Neural cell (in vitro differentiated cells): Measurements from ENCODE around the gene PGRMC1. TPM values are rescaled to one million over a fixed set of nuclear protein-coding genes. Genes with fewer than 3 reads are reported as not detected.

Experiments
- H2AFZ ChIP-seq: fragments of 200-600, 300-800 bp; sonication (generic), shearing (Covaris generic); 2 replicates; pipeline ENCODE4 v1.6.0; 2014; ENCODE audit warnings: low read depth, mild to moderate bottlenecking, antibody characterized with exemption, low read length, moderate library complexity
- H3F3A ChIP-seq: fragments of 200-600 bp; shearing (Covaris generic); 2 replicates; pipeline ENCODE4 v1.6.1; 2016; ENCODE audit warnings: mild to moderate bottlenecking, moderate library complexity, mixed read lengths, antibody characterized with exemption, low read length; ENCODE audit not compliant: insufficient read depth, poor library complexity, severe bottlenecking
- H3K27ac ChIP-seq: fragments of 200-600, 300-800 bp; sonication (generic), shearing (Covaris generic); 2 replicates; pipeline ENCODE4 v1.5.1; 2014; ENCODE audit warnings: mild to moderate bottlenecking, low read length, moderate library complexity
- H3K27me3 ChIP-seq: fragments of 300-800, 200-600 bp; sonication (generic), shearing (Covaris generic); 2 replicates; pipeline ENCODE4 v1.6.0; 2014; ENCODE audit warnings: mild to moderate bottlenecking, low read depth, low read length, moderate library complexity; ENCODE audit not compliant: insufficient read depth
- H3K36me3 ChIP-seq: fragments of 300-800, 200-600 bp; sonication (generic), shearing (Covaris generic); 2 replicates; pipeline ENCODE4 v1.5.1; 2014; ENCODE audit warnings: mild to moderate bottlenecking, antibody characterized with exemption, low read length, moderate library complexity; ENCODE audit not compliant: insufficient read depth
- H3K4me2 ChIP-seq: fragments of 300-800, 200-600 bp; sonication (generic), shearing (Covaris generic); 2 replicates; pipeline ENCODE4 v1.6.0; 2014; ENCODE audit warnings: mild to moderate bottlenecking, low read length
- H3K4me3 ChIP-seq: fragments of 300-800, 200-600 bp; sonication (generic), shearing (Covaris generic); 2 replicates; pipeline ENCODE4 v1.5.1; 2014; ENCODE audit warnings: mild to moderate bottlenecking, low read length, moderate library complexity
- H3K79me2 ChIP-seq: fragments of 200-600 bp; shearing (Covaris generic); replicated peaks from 2 replicates; pipeline ENCODE4 v1.6.0; 2014; ENCODE audit warnings: mild to moderate bottlenecking, low read length, moderate library complexity; ENCODE audit not compliant: insufficient read depth
- H3K9ac ChIP-seq: fragments of 300-800, 200-600 bp; sonication (generic), shearing (Covaris generic); 2 replicates; pipeline ENCODE4 v1.6.1; 2016; ENCODE audit warnings: mild to moderate bottlenecking, low read length, mixed read lengths
- H3K9me2 ChIP-seq: fragments of 200-600 bp; shearing (Covaris generic); 2 replicates; pipeline ENCODE4 v1.6.1; 2016; ENCODE audit warnings: mild to moderate bottlenecking, low read length, mixed read lengths; ENCODE audit not compliant: insufficient read depth
- H3K9me3 ChIP-seq: fragments of 200-600, 300-800 bp; sonication (generic), shearing (Covaris generic); 2 replicates; pipeline ENCODE4 v1.6.1; 2016; ENCODE audit warnings: mild to moderate bottlenecking, mixed run types, low read length, moderate library complexity, mixed read lengths
- H4K20me1 ChIP-seq: fragments of 200-600 bp; shearing (Covaris generic); 2 replicates; pipeline ENCODE4 v1.6.1; 2016; ENCODE audit warnings: mild to moderate bottlenecking, mixed run types; ENCODE audit not compliant: insufficient read depth
- CTCF ChIP-seq: fragments of 450-650 bp; IDR thresholded peaks from 2 replicates; pipeline ENCODE4 v1.5.1; 2014; ENCODE audit warnings: antibody characterized with exemption, mild to moderate bottlenecking, moderate library complexity; ENCODE audit not compliant: poor library complexity, severe bottlenecking
- EP300 ChIP-seq: fragments of 450-650 bp; conservative IDR thresholded peaks from 2 replicates; pipeline ENCODE4 v1.6.1; 2014; ENCODE audit warnings: antibody characterized with exemption, mild to moderate bottlenecking, moderate library complexity; ENCODE audit not compliant: poor library complexity, severe bottlenecking
- EZH2 ChIP-seq: fragments of 200-600, 300-800 bp; shearing (Covaris generic), sonication (generic); IDR thresholded peaks from 2 replicates; pipeline ENCODE4 v1.6.1; 2014; ENCODE audit warnings: antibody characterized with exemption, low read length, borderline replicate concordance, mild to moderate bottlenecking; ENCODE audit not compliant: insufficient read depth, poor library complexity, severe bottlenecking
- MXI1 ChIP-seq: fragments of 450-650 bp; conservative IDR thresholded peaks from 2 replicates; pipeline ENCODE4 v1.6.1; 2014; ENCODE audit warnings: antibody characterized with exemption, mild to moderate bottlenecking; ENCODE audit not compliant: poor library complexity, severe bottlenecking
- POLR2AphosphoS5 ChIP-seq: IDR thresholded peaks from 2 replicates; pipeline ENCODE4 v1.6.1; 2012
- RAD21 ChIP-seq: fragments of 450-650 bp; conservative IDR thresholded peaks from 2 replicates; pipeline ENCODE4 v1.6.1; 2014; ENCODE audit warnings: antibody characterized with exemption, mild to moderate bottlenecking, moderate library complexity
- REST ChIP-seq: IDR thresholded peaks from 2 replicates; pipeline ENCODE4 v1.6.1; 2012; ENCODE audit warnings: borderline replicate concordance
- SMC3 ChIP-seq: fragments of 450-650 bp; conservative IDR thresholded peaks from 2 replicates; pipeline ENCODE4 v1.6.1; 2014; ENCODE audit warnings: antibody characterized with exemption, mild to moderate bottlenecking, moderate library complexity; ENCODE audit not compliant: poor library complexity
- TAF1 ChIP-seq: IDR thresholded peaks from 2 replicates; pipeline ENCODE4 v1.6.1; 2012; ENCODE audit warnings: low read depth
- polyA plus RNA-seq: library from polyadenylated mRNA; depleted of rRNA; stranded (reverse); fragments of >200 nt; gene quantifications from 2 replicates; pipeline ENCODE4 v1.2.3, GENCODE V29; 2014

The PGRMC1 gene
- polyA plus RNA-seq, 1 donor from 2014 or later = 672 TPM

GRCh38 chrX:119189595-119189994 is 46.5 kb upstream of the PGRMC1 start:
- H3K79me2 ChIP-seq = no peaks in the 10 kb centered on the region
- no peaks in the 10 kb centered on the region for H3K9me3 ChIP-seq
- H3K9ac ChIP-seq = no peak overlapping the region
- no peaks in the 10 kb centered on the region for H3F3A ChIP-seq
- no peaks in the 10 kb centered on the region for H3K27me3 ChIP-seq
- TF ChIP-seq EZH2 (no peak), EP300 (no peak), RAD21 (no peak)
- no peak overlapping the region for H3K4me3 ChIP-seq
- H3K36me3 ChIP-seq = no peaks in the 10 kb centered on the region
- no peak overlapping the region for H2AFZ ChIP-seq
- H3K27ac ChIP-seq = no peak overlapping the region
- no peak overlapping the region for H3K4me2 ChIP-seq
- H4K20me1 ChIP-seq = no peaks in the 10 kb centered on the region
- H3K9me2 ChIP-seq = no peaks in the 10 kb centered on the region

GRCh38 chrX:119190091-119190681 is 45.9 kb upstream of the PGRMC1 start:
- no peak overlapping the region for H3K4me3 ChIP-seq
- H3K27me3 ChIP-seq = no peaks in the 10 kb centered on the region
- H4K20me1 ChIP-seq = no peaks in the 10 kb centered on the region
- H3K79me2 ChIP-seq = no peaks in the 10 kb centered on the region
- H3K27ac ChIP-seq = no peak overlapping the region
- H3K36me3 ChIP-seq = no peaks in the 10 kb centered on the region
- H3F3A ChIP-seq = no peaks in the 10 kb centered on the region
- no peak for TF ChIP-seq SMC3
- TF ChIP-seq POLR2AphosphoS5 = no peak
- no peak for TF ChIP-seq EZH2
- no peak for TF ChIP-seq MXI1
- H3K9me2 ChIP-seq = no peaks in the 10 kb centered on the region
- H3K9me3 ChIP-seq = no peaks in the 10 kb centered on the region
- no peak overlapping the region for H2AFZ ChIP-seq
- no peak overlapping the region for H3K9ac ChIP-seq
- no peak overlapping the region for H3K4me2 ChIP-seq

GRCh38 chrX:119190831-119191230 is 45.3 kb upstream of the PGRMC1 start:
- TF ChIP-seq EZH2 (no peak), CTCF (no peak), TAF1 (no peak), RAD21 (no peak), MXI1 (no peak), POLR2AphosphoS5 (no peak), EP300 (no peak), SMC3 (no peak), REST (no peak)
- Histone ChIP-seq H3K4me2 (no peak overlapping the region), H2AFZ (no peak overlapping the region), H3K9me2 (no peaks in the 10 kb centered on the region), H4K20me1 (no peaks in the 10 kb centered on the region), H3F3A (no peaks in the 10 kb centered on the region), H3K9ac (no peak overlapping the region), H3K27me3 (no peaks in the 10 kb centered on the region), H3K9me3 (no peaks in the 10 kb centered on the region), H3K4me3 (no peak overlapping the region), H3K27ac (no peak overlapping the region), H3K79me2 (no peaks in the 10 kb centered on the region), H3K36me3 (no peaks in the 10 kb centered on the region)
